ENCODE results near the gene ZBTB39. TPM values are rescaled to one million over a fixed set of nuclear protein-coding genes. Genes with fewer than 3 reads are reported as not detected.

Gene ZBTB39
- total RNA-seq, 1 donor from 2014 or later: 21.1 TPM

- Mint-ChIP-seq H3K9me3 (no peaks in the 10 kb centered on the region), H3K4me1 (no peaks in the 10 kb centered on the region), H3K4me3 (no peak overlapping the region), H3K36me3 (no peaks in the 10 kb centered on the region), H3K27ac (no peak overlapping the region), H3K27me3 (ENCODE audit: insufficient read depth, low read depth) (peaks cover 14% of the 10 kb centered on the region)
- no peak for DNase-seq (ENCODE audit: low spot score)
- Histone ChIP-seq H4K20me1 (ENCODE audit: low read depth) (no peaks in the 10 kb centered on the region), H3K9me3 (ENCODE audit: low read depth) (no peaks in the 10 kb centered on the region), H3K4me2 (no peak overlapping the region), H3K27ac (no peak overlapping the region), H3K4me1 (no peaks in the 10 kb centered on the region), H3K4me3 (no peak overlapping the region), H2AFZ (replicated peaks) (no peak overlapping the region), H3K36me3 (no peaks in the 10 kb centered on the region), H3K27me3 (no peaks in the 10 kb centered on the region), H3K79me2 (ENCODE audit: low read depth) (no peaks in the 10 kb centered on the region), H3F3A (ENCODE audit: low read depth) (peaks cover 8% of the 10 kb centered on the region), H3K9ac (no peak overlapping the region)
- no peak for TF ChIP-seq EZH2phosphoT487 (IDR thresholded peaks at IDR 0.05)
- TF ChIP-seq EZH2 (IDR thresholded peaks at IDR 0.05): no peak
- TF ChIP-seq CTCF (IDR thresholded peaks at IDR 0.05): no peak
Measured at GRCh38 chr12:57048423-57049118, 42.2 kb upstream of the ZBTB39 start.

- Histone ChIP-seq H3K4me3 (no peak overlapping the region), H3K36me3 (no peaks in the 10 kb centered on the region), H3K9me3 (ENCODE audit: low read depth) (no peaks in the 10 kb centered on the region), H3K27me3 (no peaks in the 10 kb centered on the region), H3F3A (ENCODE audit: low read depth) (peaks cover 8% of the 10 kb centered on the region), H3K9ac (no peak overlapping the region), H3K4me1 (no peaks in the 10 kb centered on the region), H3K27ac (no peak overlapping the region), H2AFZ (replicated peaks) (no peak overlapping the region), H3K4me2 (no peak overlapping the region), H3K79me2 (ENCODE audit: low read depth) (no peaks in the 10 kb centered on the region), H4K20me1 (ENCODE audit: low read depth) (no peaks in the 10 kb centered on the region)
- Mint-ChIP-seq H3K4me3 (no peak overlapping the region), H3K9me3 (no peaks in the 10 kb centered on the region), H3K27me3 (ENCODE audit: insufficient read depth, low read depth) (peaks cover 19% of the 10 kb centered on the region), H3K4me1 (no peaks in the 10 kb centered on the region), H3K27ac (no peak overlapping the region), H3K36me3 (no peaks in the 10 kb centered on the region)
- no peak for DNase-seq (ENCODE audit: low spot score)
- no peak for TF ChIP-seq EZH2phosphoT487 (IDR thresholded peaks at IDR 0.05)
- no peak for TF ChIP-seq EZH2 (IDR thresholded peaks at IDR 0.05)
- TF ChIP-seq CTCF (IDR thresholded peaks at IDR 0.05): no peak
Measured at GRCh38 chr12:57047981-57048380, 41.6 kb upstream of the ZBTB39 start.

- Histone ChIP-seq H3K9ac (no peak overlapping the region), H3K27ac (no peak overlapping the region), H2AFZ (replicated peaks) (no peak overlapping the region), H4K20me1 (ENCODE audit: low read depth) (no peaks in the 10 kb centered on the region), H3K27me3 (no peaks in the 10 kb centered on the region), H3K4me3 (no peak overlapping the region), H3K4me1 (no peaks in the 10 kb centered on the region), H3F3A (ENCODE audit: low read depth) (peaks cover 8% of the 10 kb centered on the region), H3K36me3 (no peaks in the 10 kb centered on the region), H3K9me3 (ENCODE audit: low read depth) (no peaks in the 10 kb centered on the region), H3K79me2 (ENCODE audit: low read depth) (no peaks in the 10 kb centered on the region), H3K4me2 (no peak overlapping the region)
- Mint-ChIP-seq H3K4me1 (no peaks in the 10 kb centered on the region), H3K27me3 (ENCODE audit: insufficient read depth, low read depth) (peaks cover 19% of the 10 kb centered on the region), H3K9me3 (no peaks in the 10 kb centered on the region), H3K27ac (no peak overlapping the region), H3K36me3 (no peaks in the 10 kb centered on the region), H3K4me3 (peak overlapping the region; percentile 41)
- TF ChIP-seq EZH2phosphoT487 (IDR thresholded peaks at IDR 0.05) (no peak), CTCF (IDR thresholded peaks at IDR 0.05) (no peak)
- DNase-seq (ENCODE audit: low spot score): no peak
Measured at GRCh38 chr12:57046947-57047890, 40.9 kb upstream of the ZBTB39 start.
